ENCODE results near the gene NTHL1. TPM values are rescaled to one million over a fixed set of nuclear protein-coding genes. Genes with fewer than 3 reads are reported as not detected.

Gene NTHL1
- total and polyA plus RNA-seq, 9 of the 15 experiments (the other 6 are each of a cell fraction or from before 2014, with no cell fraction given) = 1.1 to 58.8 (median 17.6) TPM

DNA sequence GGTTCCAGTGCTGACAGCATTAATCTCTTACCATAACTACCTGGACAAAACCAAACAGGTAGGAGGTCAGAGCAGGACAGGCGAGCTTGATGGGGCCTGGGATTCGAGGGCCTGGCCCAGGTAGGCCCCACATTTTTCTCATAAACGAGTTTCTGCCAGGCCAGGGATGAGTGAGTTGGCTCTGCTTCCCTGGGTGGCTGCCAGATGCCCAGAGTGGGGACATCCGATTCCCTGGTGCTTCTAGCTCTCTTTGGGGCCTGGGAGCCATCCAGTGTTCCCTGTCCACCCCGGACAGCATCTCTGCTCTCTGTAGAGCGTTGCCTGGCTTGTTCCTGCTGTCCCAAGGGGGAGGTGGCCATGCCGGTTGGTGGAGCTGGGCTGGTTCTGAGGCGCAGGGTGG, 25.3 kb upstream of the NTHL1 start:
- Histone ChIP-seq H4K20me1 (replicated peaks; ENCODE audit: control insufficient read depth, insufficient read depth, low read length) (no peaks in the 10 kb centered on the region), H3K27me3 (ENCODE audit: control insufficient read depth in 2 of 2, insufficient read depth in 2 of 2, low read length in 2 of 2) (no peaks in the 10 kb centered on the region), H3K4me3 (no peak overlapping the region), H3K9me3 (replicated peaks; ENCODE audit: control insufficient read depth, insufficient read depth, low read depth, low read length) (no peaks in the 10 kb centered on the region), H3K36me3 (ENCODE audit: control insufficient read depth, insufficient read depth, low read length) (peaks cover 53% of the 10 kb centered on the region; the same call in 2 of the 3 replicates), H2AFZ (ENCODE audit: low read depth, low read length) (no peak overlapping the region), H3K79me2 (ENCODE audit: control insufficient read depth, insufficient read depth, low read length) (no peaks in the 10 kb centered on the region), H3K27ac (ENCODE audit: extremely low read depth, low read depth, low read length) (no peak overlapping the region), H3K4me1 (replicated peaks in 1 of 2; ENCODE audit: control insufficient read depth in 2 of 2, insufficient read depth in 2 of 2, low read length in 2 of 2) (peaks cover 0 to 9% of the 10 kb centered on the region in 2 experiments; a peak in 2 of 5 replicates), H3K9ac (ENCODE audit: insufficient read depth in 1 of 2, low read depth in 2 of 2, low read length in 2 of 2) (peak overlapping the region in 1 of 2 experiments; percentile 13; a peak in 1 of 4 replicates), H3K4me2 (ENCODE audit: insufficient read depth, low read length) (no peak overlapping the region), H3K9me1 (ENCODE audit: control insufficient read depth, insufficient read depth, low read length) (no peaks in the 10 kb centered on the region)
- DNase-seq (ENCODE audit: extremely low read depth in 1 of 4, low spot score in 3 of 4) = no peak
- no peak for TF ChIP-seq MBD2 (IDR thresholded peaks at IDR 0.05; ENCODE audit: borderline replicate concordance, low read depth)
- TF ChIP-seq, protein P1, sequence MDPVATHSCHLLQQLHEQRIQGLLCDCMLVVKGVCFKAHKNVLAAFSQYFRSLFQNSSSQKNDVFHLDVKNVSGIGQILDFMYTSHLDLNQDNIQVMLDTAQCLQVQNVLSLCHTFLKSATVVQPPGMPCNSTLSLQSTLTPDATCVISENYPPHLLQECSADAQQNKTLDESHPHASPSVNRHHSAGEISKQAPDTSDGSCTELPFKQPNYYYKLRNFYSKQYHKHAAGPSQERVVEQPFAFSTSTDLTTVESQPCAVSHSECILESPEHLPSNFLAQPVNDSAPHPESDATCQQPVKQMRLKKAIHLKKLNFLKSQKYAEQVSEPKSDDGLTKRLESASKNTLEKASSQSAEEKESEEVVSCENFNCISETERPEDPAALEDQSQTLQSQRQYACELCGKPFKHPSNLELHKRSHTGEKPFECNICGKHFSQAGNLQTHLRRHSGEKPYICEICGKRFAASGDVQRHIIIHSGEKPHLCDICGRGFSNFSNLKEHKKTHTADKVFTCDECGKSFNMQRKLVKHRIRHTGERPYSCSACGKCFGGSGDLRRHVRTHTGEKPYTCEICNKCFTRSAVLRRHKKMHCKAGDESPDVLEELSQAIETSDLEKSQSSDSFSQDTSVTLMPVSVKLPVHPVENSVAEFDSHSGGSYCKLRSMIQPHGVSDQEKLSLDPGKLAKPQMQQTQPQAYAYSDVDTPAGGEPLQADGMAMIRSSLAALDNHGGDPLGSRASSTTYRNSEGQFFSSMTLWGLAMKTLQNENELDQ (CRISPR knock-in tag; IDR thresholded peaks at IDR 0.05; ENCODE audit: borderline replicate concordance) = no peak
- TF ChIP-seq, protein P2, sequence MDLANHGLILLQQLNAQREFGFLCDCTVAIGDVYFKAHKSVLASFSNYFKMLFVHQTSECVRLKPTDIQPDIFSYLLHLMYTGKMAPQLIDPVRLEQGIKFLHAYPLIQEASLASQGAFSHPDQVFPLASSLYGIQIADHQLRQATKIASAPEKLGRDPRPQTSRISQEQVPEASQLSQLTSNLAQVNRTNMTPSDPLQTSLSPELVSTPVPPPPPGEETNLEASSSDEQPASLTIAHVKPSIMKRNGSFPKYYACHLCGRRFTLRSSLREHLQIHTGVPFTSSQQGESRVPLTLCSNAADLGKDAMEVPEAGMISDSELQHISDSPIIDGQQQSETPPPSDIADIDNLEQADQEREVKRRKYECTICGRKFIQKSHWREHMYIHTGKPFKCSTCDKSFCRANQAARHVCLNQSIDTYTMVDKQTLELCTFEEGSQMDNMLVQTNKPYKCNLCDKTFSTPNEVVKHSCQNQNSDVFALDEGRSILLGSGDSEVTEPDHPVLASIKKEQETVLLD (IDR thresholded peaks at IDR 0.05) = no peak
- TF ChIP-seq EZH2 (IDR thresholded peaks at IDR 0.05; ENCODE audit: borderline replicate concordance, low read depth, low read length) = no peak
- TF ChIP-seq, protein P3, sequence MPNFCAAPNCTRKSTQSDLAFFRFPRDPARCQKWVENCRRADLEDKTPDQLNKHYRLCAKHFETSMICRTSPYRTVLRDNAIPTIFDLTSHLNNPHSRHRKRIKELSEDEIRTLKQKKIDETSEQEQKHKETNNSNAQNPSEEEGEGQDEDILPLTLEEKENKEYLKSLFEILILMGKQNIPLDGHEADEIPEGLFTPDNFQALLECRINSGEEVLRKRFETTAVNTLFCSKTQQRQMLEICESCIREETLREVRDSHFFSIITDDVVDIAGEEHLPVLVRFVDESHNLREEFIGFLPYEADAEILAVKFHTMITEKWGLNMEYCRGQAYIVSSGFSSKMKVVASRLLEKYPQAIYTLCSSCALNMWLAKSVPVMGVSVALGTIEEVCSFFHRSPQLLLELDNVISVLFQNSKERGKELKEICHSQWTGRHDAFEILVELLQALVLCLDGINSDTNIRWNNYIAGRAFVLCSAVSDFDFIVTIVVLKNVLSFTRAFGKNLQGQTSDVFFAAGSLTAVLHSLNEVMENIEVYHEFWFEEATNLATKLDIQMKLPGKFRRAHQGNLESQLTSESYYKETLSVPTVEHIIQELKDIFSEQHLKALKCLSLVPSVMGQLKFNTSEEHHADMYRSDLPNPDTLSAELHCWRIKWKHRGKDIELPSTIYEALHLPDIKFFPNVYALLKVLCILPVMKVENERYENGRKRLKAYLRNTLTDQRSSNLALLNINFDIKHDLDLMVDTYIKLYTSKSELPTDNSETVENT (CRISPR knock-in tag; IDR thresholded peaks at IDR 0.05) = no peak
- TF ChIP-seq, protein P4, sequence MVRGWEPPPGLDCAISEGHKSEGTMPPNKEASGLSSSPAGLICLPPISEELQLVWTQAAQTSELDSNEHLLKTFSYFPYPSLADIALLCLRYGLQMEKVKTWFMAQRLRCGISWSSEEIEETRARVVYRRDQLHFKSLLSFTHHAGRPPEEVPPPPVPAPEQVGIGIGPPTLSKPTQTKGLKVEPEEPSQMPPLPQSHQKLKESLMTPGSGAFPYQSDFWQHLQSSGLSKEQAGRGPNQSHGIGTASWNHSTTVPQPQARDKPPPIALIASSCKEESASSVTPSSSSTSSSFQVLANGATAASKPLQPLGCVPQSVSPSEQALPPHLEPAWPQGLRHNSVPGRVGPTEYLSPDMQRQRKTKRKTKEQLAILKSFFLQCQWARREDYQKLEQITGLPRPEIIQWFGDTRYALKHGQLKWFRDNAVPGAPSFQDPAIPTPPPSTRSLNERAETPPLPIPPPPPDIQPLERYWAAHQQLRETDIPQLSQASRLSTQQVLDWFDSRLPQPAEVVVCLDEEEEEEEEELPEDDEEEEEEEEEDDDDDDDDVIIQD (CRISPR knock-in tag; IDR thresholded peaks at IDR 0.05) = no peak
- no peak for FAIRE-seq
- intact Hi-C loops (cut with micrococcal nuclease) (no loop called here), in situ Hi-C loops (cut with MboI) (no loop called here)
- ChIA-PET POLR2A (interaction anchor here (0.5 to 2.0 kb wide), 3 partner anchors 10 to 186 kb away, joined by 3 to 5 read pairs (median 5); partner anchors contain the start of gene TRAF7), CTCF (ENCODE audit: low intra/inter-chr PET ratio) (no interaction called here)
- no peak for ATAC-seq
- 69% methylated on average over 8 of the region's 8 CpGs for WGBS (ENCODE audit: insufficient coverage, low coverage, missing lambda C conversion rate)
- no TSS peak for BruUV-seq (replicated peaks)

All from K562 (cell line).